Endothelial cell (in vitro differentiated cells): Measurements from ENCODE around the gene ZMPSTE24. TPM values are rescaled to one million over a fixed set of nuclear protein-coding genes. Genes with fewer than 3 reads are reported as not detected.

ENCODE experiments used
- DNase-seq: peaks from one replicate; pipeline ENCODE4 v3.0.0; 2021; ENCODE audit warnings: low spot score
- H3K27ac Mint-ChIP-seq: one replicate; pipeline ENCODE4 v1.8.0; 2021; ENCODE audit warnings: mixed read lengths, inconsistent platforms; ENCODE audit not compliant: unreplicated experiment
- H3K27me3 Mint-ChIP-seq: one replicate; pipeline ENCODE4 v1.8.0; 2021; ENCODE audit warnings: mild to moderate bottlenecking, moderate library complexity, mixed read lengths, inconsistent platforms; ENCODE audit not compliant: unreplicated experiment
- H3K36me3 Mint-ChIP-seq: one replicate; pipeline ENCODE4 v1.8.0; 2021; ENCODE audit warnings: mild to moderate bottlenecking, low read depth, mixed read lengths, inconsistent platforms; ENCODE audit not compliant: unreplicated experiment
- H3K4me1 Mint-ChIP-seq: one replicate; pipeline ENCODE4 v1.8.0; 2021; ENCODE audit warnings: mild to moderate bottlenecking, mixed read lengths, inconsistent platforms; ENCODE audit not compliant: unreplicated experiment
- H3K4me3 Mint-ChIP-seq: one replicate; pipeline ENCODE4 v1.8.0; 2021; ENCODE audit warnings: mild to moderate bottlenecking, mixed read lengths, inconsistent platforms; ENCODE audit not compliant: unreplicated experiment
- H3K9me3 Mint-ChIP-seq: one replicate; pipeline ENCODE4 v1.8.0; 2021; ENCODE audit warnings: mixed read lengths, inconsistent platforms; ENCODE audit not compliant: unreplicated experiment
- CTCF ChIP-seq: fragments of 200-600 bp; sonication (generic); IDR thresholded peaks from one replicate; pipeline ENCODE4 v1.5.0; 2021; ENCODE audit warnings: antibody characterized with exemption; ENCODE audit not compliant: unreplicated experiment
- total RNA-seq: library from RNA; stranded (reverse); fragmentation: NEBNext Ultra II Directional; extraction: Animal tissue kit (Norgen Biotek cat#: 25700); gene quantifications from one replicate; pipeline ENCODE4 v1.2.1, GENCODE V29; 2021; ENCODE audit not compliant: unreplicated experiment

ZMPSTE24 gene
- total RNA-seq, 1 donor from 2014 or later, result 32.9 TPM

DNA sequence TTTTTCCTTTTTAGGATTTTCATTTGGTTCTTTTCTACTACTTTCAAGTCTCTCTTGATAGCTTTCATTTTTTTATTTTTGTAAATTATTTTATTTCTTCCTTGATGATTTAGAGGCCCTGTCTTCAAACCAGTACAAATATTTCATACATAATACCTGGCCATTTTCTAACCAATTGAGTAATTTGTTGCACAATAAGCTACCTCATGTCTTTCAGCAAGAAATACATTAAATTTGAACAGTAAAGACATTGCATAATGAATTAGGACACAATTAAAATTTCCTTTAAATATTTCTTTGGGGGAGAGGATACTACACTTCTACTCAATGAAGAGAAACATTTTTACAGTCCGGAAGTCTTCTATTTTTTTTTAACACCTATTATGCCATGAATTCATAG lies 74.7 kb downstream of the ZMPSTE24 start:
- peaks cover 2% of the 10 kb centered on the region for H3K4me1 Mint-ChIP-seq
- TF ChIP-seq CTCF, result no peak
- no peak overlapping the region for H3K27ac Mint-ChIP-seq
- H3K36me3 Mint-ChIP-seq, result no peaks in the 10 kb centered on the region
- no peak overlapping the region for H3K4me3 Mint-ChIP-seq
- no peaks in the 10 kb centered on the region for H3K27me3 Mint-ChIP-seq
- no peak for DNase-seq
- peaks cover 4% of the 10 kb centered on the region for H3K9me3 Mint-ChIP-seq

- Mint-ChIP-seq H3K27me3 (peaks cover 4% of the 10 kb centered on the region), H3K27ac (no peak overlapping the region), H3K36me3 (no peaks in the 10 kb centered on the region), H3K4me3 (no peak overlapping the region), H3K9me3 (no peaks in the 10 kb centered on the region), H3K4me1 (peaks cover 2% of the 10 kb centered on the region)
- no peak for DNase-seq
- no peak for TF ChIP-seq CTCF
These were observed 79.4 kb downstream of the ZMPSTE24 start for GRCh38 chr1:40337443-40337842.

DNA sequence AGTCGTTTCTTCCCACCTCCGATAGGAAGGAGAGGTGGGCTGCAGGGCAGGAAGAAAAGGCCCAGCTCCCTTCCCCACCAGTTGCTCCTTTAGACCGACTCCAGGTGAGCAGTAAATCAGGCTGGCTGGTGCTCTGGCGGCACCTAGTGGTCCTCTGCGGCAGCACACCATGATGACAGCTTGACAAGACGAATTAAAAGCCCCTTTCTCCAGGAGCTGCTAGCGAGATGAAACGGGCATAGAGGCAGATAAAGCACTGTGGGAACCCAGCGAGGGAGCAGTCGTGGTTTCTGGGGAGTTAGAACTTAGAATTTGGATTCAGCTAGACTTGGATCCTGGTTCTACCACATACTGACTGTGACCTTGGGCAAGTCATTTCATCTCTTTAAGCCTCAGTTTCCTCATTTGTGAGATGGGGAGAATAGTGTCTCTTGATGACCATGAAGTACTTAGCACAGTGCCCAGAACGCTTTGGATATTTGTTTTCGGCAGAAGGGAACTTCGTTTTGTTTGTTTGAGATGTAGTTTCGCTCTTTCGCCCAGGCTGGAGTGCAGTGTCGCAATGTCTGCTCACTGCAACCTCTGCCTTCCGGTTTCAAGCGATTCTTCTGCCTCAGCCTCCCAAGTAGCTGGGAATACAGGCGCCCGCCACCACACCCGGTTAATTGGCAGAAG lies 80.8 kb downstream of the ZMPSTE24 start:
- peaks cover 6% of the 10 kb centered on the region for H3K27me3 Mint-ChIP-seq
- H3K4me3 Mint-ChIP-seq, result no peak overlapping the region
- H3K36me3 Mint-ChIP-seq, result no peaks in the 10 kb centered on the region
- no peak overlapping the region for H3K27ac Mint-ChIP-seq
- peak; percentile 92 for TF ChIP-seq CTCF
- no peaks in the 10 kb centered on the region for H3K9me3 Mint-ChIP-seq
- peak; percentile 92 for DNase-seq
- H3K4me1 Mint-ChIP-seq, result peaks cover 2% of the 10 kb centered on the region

DNA sequence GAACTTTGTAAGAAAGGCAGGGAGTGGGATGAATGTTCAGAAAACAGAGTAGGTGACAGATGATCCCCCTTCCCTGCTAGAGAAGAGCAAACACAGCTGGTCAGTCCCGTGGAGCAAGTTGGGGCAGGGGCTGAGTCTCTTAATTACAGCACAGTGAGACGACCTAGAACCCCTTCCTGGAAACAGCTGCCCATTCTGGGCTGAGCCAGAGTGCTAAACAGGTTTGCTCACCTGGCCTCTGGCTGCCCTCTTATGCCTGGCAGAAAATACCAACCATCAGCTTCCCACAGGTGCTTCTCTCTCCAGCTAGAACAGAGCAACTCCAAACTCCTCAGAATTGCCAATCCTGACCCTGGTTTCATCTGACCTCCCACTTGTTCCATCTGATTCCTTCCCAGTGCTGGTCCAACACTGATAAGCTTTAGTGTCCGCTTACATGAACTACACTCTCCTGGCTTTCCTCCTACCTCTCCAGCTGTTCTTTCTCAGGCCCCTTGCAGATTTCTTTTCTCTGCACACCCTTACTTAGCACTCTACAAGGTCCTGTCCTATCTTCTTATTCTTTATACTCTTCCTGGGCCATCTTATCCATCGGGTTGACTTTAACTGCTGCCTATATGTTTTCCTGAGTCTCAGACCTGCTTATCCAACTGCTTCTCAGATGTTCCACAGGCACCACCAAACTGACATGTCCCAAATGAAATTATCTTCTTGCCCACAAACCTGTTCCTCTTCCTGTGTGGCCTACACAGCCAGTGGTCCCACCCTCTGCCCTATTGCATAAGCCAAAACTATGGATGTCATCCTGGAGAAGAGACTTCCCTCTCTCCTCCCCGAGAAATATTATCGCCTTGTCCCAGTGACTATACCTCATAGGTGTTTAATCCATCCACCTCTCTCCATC lies 81.6 kb downstream of the ZMPSTE24 start:
- DNase-seq, result no peak
- H3K4me3 Mint-ChIP-seq, result peak overlapping the region; percentile 10
- H3K36me3 Mint-ChIP-seq, result no peaks in the 10 kb centered on the region
- peaks cover 2% of the 10 kb centered on the region for H3K4me1 Mint-ChIP-seq
- TF ChIP-seq CTCF, result no peak
- H3K9me3 Mint-ChIP-seq, result no peaks in the 10 kb centered on the region
- H3K27me3 Mint-ChIP-seq, result peaks cover 6% of the 10 kb centered on the region
- H3K27ac Mint-ChIP-seq, result no peak overlapping the region
